HG03196 (cell line): ENCODE results near the gene VAV3.
"Not testable (repeated sequence)": the region's sequence is repeated elsewhere in the genome, so short reads cannot be mapped to it uniquely, and the experiment has no call there.

Experiments
- ATAC-seq: cut with Tn5 transposase; IDR thresholded peaks from one replicate; pipeline ENCODE4 v1.9.1; 2021; ENCODE audit not compliant: unreplicated experiment

Gene VAV3

GRCh38 chr1:107661158-107661557 is 303.8 kb downstream of the VAV3 start:
- no peak for ATAC-seq

DNA sequence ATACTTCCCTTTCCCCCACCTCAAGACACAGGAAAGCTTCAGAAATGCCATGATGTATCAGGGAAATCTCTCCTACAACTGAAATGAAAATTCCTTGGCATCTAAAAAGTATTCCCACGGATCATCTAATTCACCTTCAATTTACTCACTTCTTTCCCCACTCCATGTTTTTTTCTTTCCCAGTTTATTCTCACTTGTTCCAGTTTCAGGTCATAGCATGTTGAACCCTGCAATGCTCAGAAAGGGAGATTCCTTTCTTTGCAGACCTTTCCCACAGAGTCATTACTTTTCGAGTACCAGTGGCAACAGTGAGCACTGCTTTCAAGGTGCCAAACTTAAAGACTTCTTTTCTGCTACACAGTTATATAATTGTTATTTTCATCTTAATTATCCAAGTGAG is 305.0 kb downstream of the VAV3 start:
- ATAC-seq: no peak

DNA sequence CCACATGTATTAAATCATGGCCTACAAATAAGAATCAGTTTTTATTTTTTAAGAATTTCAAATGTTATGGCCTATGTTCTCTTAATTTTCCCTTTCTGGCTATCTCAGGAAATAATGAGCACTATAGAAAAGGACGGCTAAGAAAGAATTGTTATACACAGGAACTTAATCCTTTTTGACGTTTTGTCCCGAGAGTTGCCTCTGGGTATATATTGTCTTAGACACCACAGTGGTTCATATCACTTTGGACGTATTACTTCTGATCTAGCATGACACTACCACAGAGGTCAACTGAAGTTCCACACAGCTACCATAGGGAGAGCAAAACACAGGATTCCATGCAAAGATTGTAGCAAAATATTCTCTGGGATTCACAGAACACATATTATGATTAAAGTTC is 307.6 kb downstream of the VAV3 start:
- no peak for ATAC-seq

DNA sequence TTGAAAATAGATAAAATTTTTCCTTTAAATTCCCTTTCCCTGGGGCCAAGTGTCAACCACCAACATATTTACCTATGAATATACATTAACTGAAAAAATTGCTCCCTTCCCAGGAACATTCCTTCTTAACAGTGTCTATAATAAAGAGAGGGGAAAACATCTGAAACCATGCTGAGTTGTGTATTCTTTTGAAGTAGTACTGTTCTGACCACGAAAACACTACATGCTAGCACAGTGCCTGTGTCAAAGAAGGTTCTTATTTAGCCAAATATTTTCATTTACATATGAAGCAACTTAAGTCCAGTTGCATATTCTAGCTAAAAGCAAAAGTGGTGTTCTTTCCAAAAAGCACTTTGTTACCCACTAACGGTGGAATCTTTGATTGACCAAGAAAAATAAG is 311.2 kb downstream of the VAV3 start:
- ATAC-seq: no peak

DNA sequence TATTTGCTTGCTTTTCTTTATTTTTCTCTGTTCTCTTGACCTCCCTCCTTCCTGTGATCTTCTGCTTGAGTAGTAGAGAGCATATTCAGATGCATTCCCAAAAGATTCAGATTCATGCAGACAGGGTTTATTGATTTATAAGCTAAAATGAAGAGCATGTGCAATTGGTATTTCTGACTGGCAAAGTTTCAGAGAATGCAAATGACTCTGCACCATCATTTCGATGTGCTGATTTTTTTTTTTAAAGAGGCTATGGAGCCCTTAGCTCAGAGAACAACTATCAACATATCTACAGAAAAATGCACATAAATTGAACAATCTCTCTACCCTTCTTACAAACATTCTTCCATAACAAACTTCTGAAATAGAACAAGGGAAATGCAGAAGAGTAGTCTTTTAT is 312.0 kb downstream of the VAV3 start:
- ATAC-seq: no peak

DNA sequence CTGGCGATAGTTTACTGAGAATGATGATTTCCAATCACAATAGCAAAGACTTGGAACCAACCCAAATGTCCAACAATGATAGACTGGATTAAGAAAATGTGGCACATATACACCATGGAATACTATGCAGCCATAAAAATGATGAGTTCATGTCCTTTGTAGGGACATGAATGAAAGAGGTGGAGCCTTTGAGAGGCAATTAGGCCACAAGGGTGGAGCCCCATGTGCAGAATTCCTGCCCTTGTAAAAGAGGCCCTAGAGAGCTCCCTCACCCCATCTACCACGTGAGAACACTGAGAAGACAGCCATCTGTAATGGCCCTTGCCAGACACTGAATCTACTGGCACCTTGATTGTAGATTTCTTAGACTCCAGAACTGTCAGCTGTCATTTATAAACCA is 314.2 kb downstream of the VAV3 start:
- not testable (repeated sequence) for ATAC-seq

GRCh38 chr1:107649023-107649422 is 316.0 kb downstream of the VAV3 start:
- no peak for ATAC-seq

GRCh38 chr1:107648071-107648470 is 316.9 kb downstream of the VAV3 start:
- no peak for ATAC-seq

GRCh38 chr1:107647012-107647411 is 318.0 kb downstream of the VAV3 start:
- no peak for ATAC-seq

GRCh38 chr1:107643766-107644165 is 321.2 kb downstream of the VAV3 start:
- ATAC-seq: no peak

- ATAC-seq: no peak
Measured at GRCh38 chr1:107640207-107640606, 324.8 kb downstream of the VAV3 start.

- ATAC-seq: no peak
Measured at GRCh38 chr1:107637101-107637500, 327.9 kb downstream of the VAV3 start.

DNA sequence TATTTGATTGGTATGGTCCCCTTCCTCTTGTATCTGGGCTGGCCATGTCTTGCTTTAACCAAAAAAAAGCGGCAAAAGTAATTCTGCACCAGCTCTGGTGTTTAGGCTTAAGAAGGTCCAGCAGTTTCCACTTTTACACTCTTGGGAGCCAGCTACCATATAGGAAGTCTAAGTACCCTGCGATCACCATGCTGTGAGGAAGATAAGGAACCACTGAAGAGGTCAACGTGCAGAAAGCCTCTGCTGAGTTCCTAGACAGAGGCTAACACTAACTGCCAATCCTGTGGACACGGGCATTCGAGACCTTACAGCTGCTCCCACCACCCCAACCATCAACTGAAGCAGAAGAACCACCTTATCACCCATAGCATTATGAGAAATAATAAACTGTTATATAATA is 331.4 kb downstream of the VAV3 start:
- no peak for ATAC-seq

- ATAC-seq: no peak
Measured at GRCh38 chr1:107626073-107626796, 338.7 kb downstream of the VAV3 start.

- no peak for ATAC-seq
Measured at GRCh38 chr1:107625405-107626029, 339.5 kb downstream of the VAV3 start.

DNA sequence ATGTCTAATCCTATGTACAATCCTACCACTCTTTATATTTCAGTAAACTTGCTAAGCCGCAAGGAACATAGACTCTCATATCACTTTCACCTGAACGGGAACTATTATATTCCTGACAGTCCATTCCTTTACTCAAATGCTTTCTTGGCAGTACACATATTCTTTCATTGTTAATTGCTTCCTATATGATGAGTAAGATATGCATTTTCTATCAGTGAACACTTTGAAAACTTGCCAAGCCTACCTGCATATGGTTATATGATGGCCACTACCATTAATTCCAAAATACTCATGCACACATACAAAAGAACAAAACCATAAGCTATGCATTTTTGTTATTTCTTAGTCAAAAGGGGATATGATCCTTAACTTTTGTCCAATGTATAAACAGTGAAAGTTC is 341.5 kb downstream of the VAV3 start:
- ATAC-seq: no peak

GRCh38 chr1:107622966-107623365 is 342.0 kb downstream of the VAV3 start:
- no peak for ATAC-seq

DNA sequence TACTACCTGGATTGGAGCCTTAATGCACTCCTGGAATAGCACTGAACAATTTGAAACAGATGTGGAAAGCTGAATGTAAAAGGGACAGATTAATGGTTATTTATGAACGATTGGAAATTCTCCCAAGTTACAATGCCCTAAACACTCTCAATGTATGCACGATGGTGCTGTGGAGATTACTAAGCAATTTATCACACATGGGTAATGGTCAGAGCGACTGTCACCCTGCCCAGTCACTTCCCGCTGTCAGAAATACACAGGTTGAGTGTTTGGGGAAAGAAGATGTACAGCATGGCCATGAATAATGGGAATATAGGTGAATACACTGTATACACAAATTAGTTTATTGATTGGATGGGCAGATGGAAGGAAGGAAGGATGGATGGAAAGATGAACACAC is 342.4 kb downstream of the VAV3 start:
- ATAC-seq: no peak

- no peak for ATAC-seq
Measured at GRCh38 chr1:107620753-107621152, 344.2 kb downstream of the VAV3 start.

GRCh38 chr1:107618539-107618938 is 346.4 kb downstream of the VAV3 start:
- ATAC-seq: no peak

DNA sequence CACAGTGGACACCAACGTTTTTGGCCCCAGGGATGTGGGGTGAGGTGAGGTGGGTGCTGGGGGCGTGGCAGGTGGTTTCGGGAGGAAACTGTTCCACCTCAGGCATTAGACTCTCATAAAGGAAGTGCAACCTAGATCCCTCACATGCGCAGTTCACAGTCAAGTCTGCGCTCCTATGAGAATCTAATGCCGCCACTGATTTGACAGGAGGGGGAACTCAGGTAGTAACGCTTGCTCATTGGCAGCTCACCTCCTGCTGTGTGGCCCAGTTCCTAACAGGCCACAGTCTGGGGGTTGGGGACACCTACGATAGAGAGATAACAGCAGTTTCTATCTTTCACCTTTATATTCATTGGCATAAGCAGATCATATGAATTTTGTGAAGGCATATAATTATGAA is 347.1 kb downstream of the VAV3 start:
- no peak for ATAC-seq

DNA sequence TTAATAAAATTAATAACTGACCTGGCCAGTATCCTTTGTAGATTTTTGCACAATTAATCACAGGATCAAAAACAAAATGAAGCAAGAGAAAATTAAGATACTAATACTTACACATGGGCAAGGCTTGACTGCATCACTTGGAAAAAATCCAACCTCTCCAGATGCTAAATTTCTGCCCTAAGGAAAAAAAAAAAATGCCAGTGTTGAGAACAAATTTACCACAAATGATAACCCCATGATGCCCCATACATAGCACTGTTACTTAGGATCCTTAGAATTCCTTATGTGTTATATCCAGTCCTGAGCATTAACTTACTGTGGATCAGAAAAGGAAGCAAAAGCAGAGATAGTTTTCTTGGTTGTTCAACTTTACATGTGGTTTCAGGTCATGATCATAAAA is 347.5 kb downstream of the VAV3 start:
- ATAC-seq: no peak

GRCh38 chr1:107609808-107610207 is 355.2 kb downstream of the VAV3 start:
- ATAC-seq: no peak
